HG02840 (cell line): Measurements from ENCODE around the gene IQGAP3.

ENCODE experiments used
- ATAC-seq: cut with Tn5 transposase; IDR thresholded peaks from one replicate; pipeline ENCODE4 v1.9.1; 2021; ENCODE audit warnings: mild to moderate bottlenecking, moderate library complexity, moderate number of reproducible peaks; ENCODE audit not compliant: unreplicated experiment, low FRiP score

Gene IQGAP3

GRCh38 chr1:156515956-156516355, 56.4 kb downstream of the IQGAP3 start:
- no peak for ATAC-seq

GRCh38 chr1:156513185-156513584, 59.2 kb downstream of the IQGAP3 start:
- no peak for ATAC-seq

GRCh38 chr1:156511644-156512043, 60.7 kb downstream of the IQGAP3 start:
- ATAC-seq, result no peak

- ATAC-seq, result no peak
Observed at GRCh38 chr1:156510709-156511108, 61.7 kb downstream of the IQGAP3 start.

- no peak for ATAC-seq
Observed at GRCh38 chr1:156509424-156510034, 62.8 kb downstream of the IQGAP3 start.

- no peak for ATAC-seq
Observed at GRCh38 chr1:156508955-156509234, 63.5 kb downstream of the IQGAP3 start.

GRCh38 chr1:156508205-156508954, 64.0 kb downstream of the IQGAP3 start:
- no peak for ATAC-seq

GRCh38 chr1:156506450-156506849, 65.9 kb downstream of the IQGAP3 start:
- no peak for ATAC-seq

- no peak for ATAC-seq
Observed at GRCh38 chr1:156505679-156506298, 66.6 kb downstream of the IQGAP3 start.

- ATAC-seq, result peak; percentile 36
Observed at GRCh38 chr1:156504821-156505678, 67.3 kb downstream of the IQGAP3 start.

- ATAC-seq, result no peak
Observed at GRCh38 chr1:156504438-156504813, 67.9 kb downstream of the IQGAP3 start.

GRCh38 chr1:156503698-156504437, 68.5 kb downstream of the IQGAP3 start:
- ATAC-seq, result no peak

GRCh38 chr1:156502894-156503697, 69.3 kb downstream of the IQGAP3 start:
- no peak for ATAC-seq

GRCh38 chr1:156502391-156502893, 69.9 kb downstream of the IQGAP3 start:
- no peak for ATAC-seq

- ATAC-seq, result peak; percentile 43
Observed at GRCh38 chr1:156500793-156501506, 71.4 kb downstream of the IQGAP3 start.

- peak; percentile 3 for ATAC-seq
Observed at GRCh38 chr1:156500543-156500792, 71.9 kb downstream of the IQGAP3 start, which contains the start of gene MEF2D. Gene MEF2D (minus strand): TSS chr1:156500775. CDS start chr1:156483292, 17,483 bp downstream.

- ATAC-seq, result peak; percentile 8
Observed at GRCh38 chr1:156499842-156500542, 72.4 kb downstream of the IQGAP3 start.

GRCh38 chr1:156499194-156499841, 73.0 kb downstream of the IQGAP3 start:
- no peak for ATAC-seq
